ENCODE results near the gene SLC16A11.
A peak's percentile ranks its signal among the peaks of the same experiment; 100 is the strongest.
"Not testable (repeated sequence)": the region's sequence is repeated elsewhere in the genome, so short reads cannot be mapped to it uniquely, and the experiment has no call there.

Gene SLC16A11

GRCh38 chr17:6994666-6995256 is 49.1 kb downstream of the SLC16A11 start:
- in situ Hi-C loops (cut with HindIII; ENCODE audit: low pct_ligation_motif_present, low pct_unique_long_range_greater_than_20kb, low sequenced_read_pairs): no loop called here
- DNase-seq: peak; percentile 24

GRCh38 chr17:6994118-6994598 is 49.7 kb downstream of the SLC16A11 start:
- DNase-seq: no peak
- in situ Hi-C loops (cut with HindIII; ENCODE audit: low pct_ligation_motif_present, low pct_unique_long_range_greater_than_20kb, low sequenced_read_pairs): no loop called here

- in situ Hi-C loops (cut with HindIII; ENCODE audit: low pct_ligation_motif_present, low pct_unique_long_range_greater_than_20kb, low sequenced_read_pairs); DNase-seq: not testable (repeated sequence)
Measured at GRCh38 chr17:6993613-6994056, 50.3 kb downstream of the SLC16A11 start.
